ENCODE data around the gene CACNA2D3.

Gene CACNA2D3

DNA sequence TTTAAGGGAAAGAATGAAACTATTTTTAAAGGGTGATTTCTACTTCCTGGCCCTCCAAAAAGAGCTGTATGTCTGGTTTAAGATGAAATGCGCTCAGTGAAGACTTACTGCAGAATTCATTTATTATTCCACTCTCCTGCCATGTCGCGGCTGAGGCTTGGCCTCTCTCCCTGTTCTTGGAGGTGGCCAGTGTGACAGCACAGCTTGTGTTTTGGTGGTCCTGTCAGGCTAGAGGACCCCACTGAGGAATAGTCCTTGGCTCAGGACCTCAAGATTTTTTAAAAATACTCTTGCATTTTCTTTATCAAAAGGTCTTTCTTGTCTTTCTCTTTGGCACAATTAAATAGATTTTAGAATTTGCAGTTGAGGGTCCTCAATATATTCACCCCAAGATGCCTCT lies 421.1 kb downstream of the CACNA2D3 start:
- no peak for DNase-seq

DNA sequence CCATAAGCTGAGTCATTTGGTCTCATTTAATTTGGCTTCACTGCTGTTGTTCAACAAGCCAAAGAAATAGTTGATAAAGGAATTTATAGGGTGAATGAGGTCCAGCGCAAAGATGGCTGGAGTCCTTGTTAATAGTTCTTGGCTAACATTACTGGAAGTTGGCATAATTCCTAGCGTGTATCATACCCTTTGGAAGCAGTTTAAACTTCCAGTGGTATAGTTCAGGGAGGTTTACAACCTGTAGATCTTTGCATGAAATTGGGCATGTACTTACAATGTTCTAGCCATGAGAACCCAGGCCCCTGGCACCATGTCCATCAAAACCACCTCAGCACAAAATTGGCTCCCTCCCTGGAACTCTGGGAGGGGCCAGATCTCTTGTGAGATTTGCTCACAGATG lies 424.7 kb downstream of the CACNA2D3 start:
- no peak for DNase-seq

DNA sequence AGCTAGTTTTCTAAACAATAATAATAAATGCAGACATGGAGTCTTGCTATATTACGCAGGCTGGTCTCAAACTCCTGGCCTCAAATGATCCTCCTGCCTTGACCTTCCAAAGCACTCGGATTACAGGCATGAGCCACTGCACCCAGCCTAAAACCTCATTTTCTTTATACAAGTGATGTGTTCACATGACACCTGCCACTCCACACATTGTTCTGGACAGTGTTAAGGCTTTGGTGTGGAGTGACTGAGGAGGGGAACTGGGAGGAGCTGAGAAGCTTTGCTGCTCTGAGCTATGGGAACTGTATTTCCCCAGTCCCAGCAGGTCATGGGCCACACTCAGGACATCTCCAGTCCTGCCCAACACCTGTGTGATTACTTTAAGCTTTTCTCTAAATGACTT lies 425.5 kb downstream of the CACNA2D3 start:
- DNase-seq = no peak

DNA sequence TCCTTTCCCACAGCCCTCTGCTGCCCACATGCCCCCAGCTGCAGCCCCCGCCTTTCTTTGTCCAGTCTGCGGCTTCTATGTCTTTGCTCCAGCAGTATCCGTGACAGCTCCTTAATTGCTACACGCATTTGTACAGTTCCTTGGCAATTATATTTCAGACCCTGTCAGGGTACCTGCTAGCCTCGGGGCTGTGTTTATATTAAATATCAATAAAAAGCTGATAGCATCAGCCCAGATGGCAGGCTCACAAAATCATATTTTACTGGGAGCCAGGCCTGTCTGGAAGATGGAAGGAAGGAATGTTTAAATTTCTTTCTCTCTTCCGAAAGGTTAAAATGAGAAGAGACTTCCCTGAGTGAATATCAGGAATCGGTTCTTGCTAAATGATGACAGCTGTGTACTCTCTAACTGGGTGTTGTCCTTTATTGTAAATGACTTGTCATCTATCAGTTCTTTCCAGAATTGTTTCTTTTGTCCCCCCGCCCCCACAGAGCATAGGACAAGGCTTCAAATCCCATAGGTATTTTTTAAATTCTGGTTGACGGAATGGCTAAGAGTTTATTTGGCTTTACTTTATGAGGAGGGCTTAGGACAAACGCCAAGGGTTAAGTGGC lies 427.4 kb downstream of the CACNA2D3 start:
- no peak for DNase-seq

- DNase-seq = no peak
Measured at GRCh38 chr3:54550221-54550977, 428.0 kb downstream of the CACNA2D3 start.

GRCh38 chr3:54556630-54557029 lies 434.3 kb downstream of the CACNA2D3 start:
- no peak for DNase-seq

- DNase-seq = no peak
Measured at GRCh38 chr3:54557538-54558428, 435.4 kb downstream of the CACNA2D3 start.

- no peak for DNase-seq
Measured at GRCh38 chr3:54563501-54564200, 441.3 kb downstream of the CACNA2D3 start.

GRCh38 chr3:54564374-54564925 lies 442.1 kb downstream of the CACNA2D3 start:
- DNase-seq = no peak

- DNase-seq = no peak
Measured at GRCh38 chr3:54565956-54566355, 443.6 kb downstream of the CACNA2D3 start.

DNA sequence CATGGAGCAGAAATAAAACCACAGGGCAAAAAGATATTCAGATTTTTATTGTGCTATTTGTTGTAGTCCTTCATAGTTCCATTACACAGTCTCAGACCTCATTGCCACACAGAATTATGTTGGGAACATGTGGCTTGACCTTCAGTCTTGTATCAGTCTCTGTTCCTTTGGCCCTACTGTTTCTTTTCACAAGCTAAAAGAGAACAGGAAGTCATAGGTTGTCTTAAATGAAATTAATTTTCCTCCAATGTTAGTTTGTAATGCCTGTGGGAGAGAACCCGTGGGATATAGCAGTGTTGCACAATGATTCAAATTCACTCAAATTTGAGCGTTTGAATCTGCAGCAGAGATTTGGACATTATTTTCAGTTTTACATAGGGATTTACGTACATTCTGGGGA lies 445.6 kb downstream of the CACNA2D3 start:
- DNase-seq = no peak

DNA sequence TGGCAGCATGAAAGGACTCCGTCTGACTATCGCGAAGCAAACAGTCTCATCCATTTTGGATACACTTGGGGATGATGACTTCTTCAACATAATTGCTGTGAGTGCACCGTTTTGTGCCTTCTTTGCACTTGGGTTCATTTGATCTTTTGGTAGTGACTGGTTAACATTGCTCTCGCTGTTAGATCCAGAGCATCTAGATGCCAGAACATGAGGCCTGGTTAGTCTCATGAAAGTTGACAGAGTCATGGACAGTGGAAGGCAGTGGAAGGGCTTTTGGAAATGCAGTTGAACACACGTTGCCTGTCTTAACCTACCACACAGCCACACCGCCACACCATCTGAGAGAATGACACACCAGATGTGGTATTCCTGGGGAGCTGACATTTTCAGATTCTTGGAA lies 447.7 kb downstream of the CACNA2D3 start:
- no peak for DNase-seq

GRCh38 chr3:54572197-54572895 lies 450.0 kb downstream of the CACNA2D3 start:
- no peak for DNase-seq

DNA sequence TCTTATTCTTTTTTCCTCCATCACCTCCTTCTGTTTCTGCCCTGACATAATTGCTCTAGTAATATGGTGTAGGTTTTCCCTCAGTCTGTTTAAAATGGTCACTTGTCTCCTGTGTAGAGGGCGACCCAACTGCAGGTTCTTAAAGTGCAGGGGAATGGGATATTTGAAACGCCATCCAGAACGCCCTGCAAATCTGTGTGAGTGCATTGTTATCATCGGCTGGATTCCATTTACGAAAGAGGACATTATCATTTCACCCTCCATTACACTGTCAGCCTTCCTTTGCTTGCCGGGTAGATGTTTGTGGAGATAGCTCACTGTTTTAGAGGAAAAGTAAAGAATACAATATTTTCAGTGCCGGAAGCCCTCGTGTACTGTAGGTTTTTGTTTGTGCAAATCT lies 451.5 kb downstream of the CACNA2D3 start:
- DNase-seq = no peak

GRCh38 chr3:54574906-54575617 lies 452.7 kb downstream of the CACNA2D3 start:
- no peak for DNase-seq

- no peak for DNase-seq
Measured at GRCh38 chr3:54575618-54575960, 453.2 kb downstream of the CACNA2D3 start.

DNA sequence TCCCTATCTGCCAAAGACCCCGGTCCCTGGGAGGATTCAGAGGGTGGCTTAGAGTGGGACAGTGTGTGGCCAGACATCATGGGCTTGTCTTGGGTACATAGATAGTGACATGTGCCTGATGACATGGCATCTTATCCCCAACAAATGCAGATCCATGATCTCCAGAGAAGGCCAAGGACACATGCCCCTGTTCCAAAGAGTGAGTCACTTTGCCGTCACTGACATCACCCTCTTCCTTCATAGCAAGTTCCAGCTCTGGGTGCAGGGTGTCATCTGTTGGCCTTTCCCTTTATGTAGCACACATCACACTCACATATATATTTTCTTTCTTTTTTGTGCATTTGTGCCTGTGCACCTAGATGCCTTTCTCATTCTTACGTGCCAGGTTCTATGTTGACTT lies 455.0 kb downstream of the CACNA2D3 start:
- no peak for DNase-seq

DNA sequence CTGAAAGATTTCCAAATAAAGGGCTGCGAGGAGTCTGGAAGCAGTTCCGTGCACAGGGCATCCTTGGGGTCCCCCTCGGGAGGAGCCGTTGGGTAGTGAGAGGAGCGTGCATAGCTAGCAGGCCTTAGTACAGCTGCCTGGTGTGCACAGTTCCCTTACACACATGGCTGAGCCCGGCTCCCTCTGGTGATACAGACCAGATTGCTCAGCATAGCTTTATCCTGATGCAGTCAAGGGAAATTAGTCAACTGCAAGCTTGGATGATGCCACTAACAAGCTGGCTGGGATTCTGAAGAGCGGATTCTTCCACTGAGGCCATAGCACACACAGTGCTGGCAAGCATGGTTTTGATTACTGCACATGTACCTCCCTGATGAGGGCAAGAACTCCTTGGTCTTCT lies 456.1 kb downstream of the CACNA2D3 start:
- no peak for DNase-seq

- DNase-seq = no peak
Measured at GRCh38 chr3:54580453-54580852, 458.1 kb downstream of the CACNA2D3 start.

DNA sequence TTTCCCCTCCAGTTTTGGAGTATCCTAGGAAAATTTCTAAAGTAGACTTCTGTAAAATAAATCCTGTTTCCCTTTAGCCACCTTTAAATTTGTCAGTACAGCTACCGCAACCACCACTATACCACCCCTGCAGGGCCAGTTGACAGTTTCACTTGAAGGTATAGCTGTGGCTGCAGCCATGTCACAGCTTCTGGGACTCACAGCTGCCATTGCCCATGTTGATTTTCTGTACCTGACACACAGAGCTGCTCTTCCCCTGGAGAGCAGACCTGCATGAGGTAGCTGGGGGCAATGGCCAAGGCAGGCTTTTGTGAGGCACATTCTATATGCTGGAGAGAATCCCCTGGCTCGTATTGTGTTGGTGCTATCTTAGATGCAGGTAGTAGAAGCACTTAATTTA lies 460.1 kb downstream of the CACNA2D3 start:
- DNase-seq = no peak

DNA sequence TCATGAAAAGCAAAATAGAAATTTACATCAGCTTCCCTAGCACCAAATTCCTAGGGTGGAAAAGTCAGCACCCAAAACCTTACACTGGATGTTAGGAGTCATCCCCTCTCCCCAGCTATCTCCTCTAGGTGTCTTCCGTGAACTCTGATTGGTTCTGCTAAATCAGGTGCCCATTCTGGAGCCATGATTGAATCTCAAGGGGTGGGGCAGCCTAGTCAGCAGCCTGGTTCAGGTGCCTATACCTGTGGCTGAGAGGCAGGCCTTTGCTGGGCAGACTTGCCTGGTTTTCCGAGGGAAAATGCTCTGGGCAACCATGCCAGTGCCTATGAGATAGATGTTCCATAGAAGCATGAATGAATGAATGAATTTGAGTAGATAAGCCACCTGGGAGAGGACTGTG lies 468.8 kb downstream of the CACNA2D3 start:
- no peak for DNase-seq

GRCh38 chr3:54593653-54594052 lies 471.3 kb downstream of the CACNA2D3 start:
- no peak for DNase-seq

Data from SIG-M5 (cell line).